Coronary artery (tissue), 2 donors: ENCODE data around the gene ACMSD.

Source experiments
- DNase-seq: peaks from one replicate; pipeline ENCODE4 v3.0.0-alpha.2; 2017; ENCODE audit warnings: low spot score
- H3K27ac ChIP-seq, 2 donors: fragments of 200-600 bp; sonication (generic); one replicate each; pipeline ENCODE4 v1.5.1; 2016 to 2019
- H3K4me3 ChIP-seq: fragments of 200-600 bp; sonication (generic); 2 replicates; pipeline ENCODE4 v1.5.1; 2016; ENCODE audit warnings: mild to moderate bottlenecking, moderate library complexity
- CTCF ChIP-seq: fragments of 200-600 bp; sonication (generic); IDR thresholded peaks from one replicate; pipeline ENCODE4 v1.5.1; 2019; ENCODE audit warnings: antibody characterized with exemption

Gene ACMSD

GRCh38 chr2:134863446-134863845 is 25.0 kb downstream of the ACMSD start:
- TF ChIP-seq CTCF: no peak
- DNase-seq: no peak
- H3K27ac ChIP-seq: no peak overlapping the region
- no peak overlapping the region for H3K4me3 ChIP-seq

DNA sequence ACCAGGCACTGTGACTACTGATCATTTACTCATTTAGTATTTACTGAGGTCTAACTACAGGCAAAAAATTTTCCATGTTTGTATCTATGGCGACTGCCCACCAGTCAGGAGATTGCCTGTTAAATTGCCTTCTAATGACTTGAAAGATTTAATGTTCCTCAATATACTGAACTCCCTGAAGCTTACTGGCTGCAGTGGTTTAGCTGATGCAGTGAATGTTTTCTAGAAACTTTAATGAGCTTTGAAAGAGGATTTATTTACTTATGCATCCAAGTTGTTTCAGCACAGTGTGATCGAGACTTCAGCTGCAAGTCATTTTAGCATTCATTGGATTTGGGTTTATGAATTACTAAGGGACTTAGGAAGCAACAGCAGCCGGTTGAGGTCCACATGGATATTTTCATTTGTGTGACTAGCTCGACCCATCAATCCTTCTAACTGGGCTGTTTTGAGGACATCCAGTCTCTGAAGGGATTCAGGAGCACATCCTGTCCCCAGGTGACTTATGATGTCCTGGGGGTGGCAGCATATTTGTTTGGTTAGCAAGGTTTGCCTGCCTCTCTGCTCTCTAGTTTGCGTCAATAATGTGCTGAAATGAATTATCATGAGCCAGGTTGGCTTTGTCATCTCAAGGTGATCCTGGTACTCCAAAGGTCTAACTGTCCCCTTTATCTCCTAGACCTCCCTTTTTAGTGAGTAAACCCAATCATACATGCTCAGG is 26.8 kb downstream of the ACMSD start:
- Histone ChIP-seq H3K27ac (no peak overlapping the region), H3K4me3 (no peak overlapping the region)
- no peak for DNase-seq
- no peak for TF ChIP-seq CTCF

GRCh38 chr2:134866498-134867099 is 28.2 kb downstream of the ACMSD start:
- Histone ChIP-seq H3K27ac (no peak overlapping the region), H3K4me3 (no peak overlapping the region)
- DNase-seq: no peak
- TF ChIP-seq CTCF: no peak

DNA sequence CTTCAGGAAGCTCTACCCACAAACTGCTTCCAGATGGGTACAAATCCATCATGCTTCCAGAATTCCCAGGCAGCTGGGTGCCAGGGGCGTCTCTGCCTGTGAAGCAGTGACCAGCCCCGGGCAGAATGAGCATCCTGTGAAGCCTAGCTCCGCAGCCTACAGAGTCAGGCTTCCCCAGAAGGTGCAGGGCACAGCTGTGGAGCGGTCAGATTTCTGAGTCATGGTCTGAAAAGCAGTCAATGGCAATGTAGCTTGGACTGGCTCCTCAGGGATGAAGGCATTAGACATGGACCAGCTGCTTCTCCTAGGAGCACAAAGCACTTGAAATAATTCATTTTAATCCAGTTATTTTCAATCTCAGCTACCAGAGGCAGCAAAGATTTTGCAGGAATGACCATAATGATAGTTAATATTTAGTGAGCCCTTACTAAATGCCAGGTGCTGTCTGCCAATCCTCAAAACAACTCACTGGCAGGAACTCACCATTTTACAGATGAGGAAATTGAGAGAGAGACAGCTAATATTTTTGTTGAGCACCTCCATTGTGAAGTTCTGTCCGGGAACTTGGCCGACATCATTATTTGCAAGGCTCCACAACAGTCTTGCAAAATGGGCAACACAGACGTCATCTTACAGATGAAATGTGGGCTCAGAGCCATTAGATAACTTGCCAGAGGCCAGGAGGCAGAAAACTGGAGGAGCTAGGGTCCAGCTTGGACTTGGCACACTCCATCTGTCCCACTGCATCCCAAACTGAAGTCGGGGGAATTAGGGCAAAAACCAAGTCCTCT is 31.7 kb downstream of the ACMSD start:
- no peak for DNase-seq
- Histone ChIP-seq H3K4me3 (no peak overlapping the region), H3K27ac (no peak overlapping the region)
- no peak for TF ChIP-seq CTCF

DNA sequence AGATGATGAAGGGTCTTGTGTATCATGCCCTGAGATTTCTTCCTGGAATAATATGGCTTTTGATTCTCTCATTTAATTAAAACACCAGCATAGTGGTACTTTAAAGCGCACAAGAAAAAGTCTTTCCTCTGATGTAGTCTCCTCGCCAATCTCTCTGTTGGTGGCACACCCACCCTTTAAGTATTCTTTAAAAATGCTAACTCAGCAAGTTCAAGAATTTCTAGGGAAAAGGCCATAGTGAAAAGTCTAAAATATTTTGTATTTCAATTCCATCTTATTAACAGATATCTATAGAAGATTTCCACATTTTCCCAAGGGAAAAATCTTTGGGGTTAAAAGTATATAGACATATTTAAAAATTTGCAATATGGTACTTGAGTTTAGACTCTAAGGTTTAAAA is 34.7 kb downstream of the ACMSD start:
- TF ChIP-seq CTCF: no peak
- no peak overlapping the region for H3K27ac ChIP-seq
- no peak overlapping the region for H3K4me3 ChIP-seq
- no peak for DNase-seq

- DNase-seq: no peak
- Histone ChIP-seq H3K4me3 (no peak overlapping the region), H3K27ac (no peak overlapping the region)
- TF ChIP-seq CTCF: no peak
Measured at GRCh38 chr2:134875309-134875708, 36.9 kb downstream of the ACMSD start.
